Transverse colon (tissue), 4 donors: ENCODE results near the gene VAV2. TPM values are rescaled to one million over a fixed set of nuclear protein-coding genes. Genes with fewer than 3 reads are reported as not detected.

Experiments used
- DNase-seq: peaks from one replicate; pipeline ENCODE4 v3.0.0-alpha.2; 2019
- H3K27ac ChIP-seq, 4 donors: fragments of 200-600 bp; sonication (generic); 2 replicates each; pipeline ENCODE4 v1.5.1; 2016 to 2018; ENCODE audit warnings: inconsistent platforms in 4 of 4
- H3K27me3 ChIP-seq: fragments of 200-600 bp; sonication (generic); 2 replicates; pipeline ENCODE4 v1.5.1; 2017; ENCODE audit warnings: inconsistent platforms
- H3K36me3 ChIP-seq, 4 donors: fragments of 200-600 bp; sonication (generic); 2 replicates each; pipeline ENCODE4 v1.5.1; 2017 to 2019; ENCODE audit warnings: inconsistent platforms in 4 of 4
- H3K4me1 ChIP-seq, 4 donors: fragments of 200-600 bp; sonication (generic); 2 replicates each; pipeline ENCODE4 v1.5.1; 2017 to 2020; ENCODE audit warnings: inconsistent platforms in 4 of 4
- H3K4me3 ChIP-seq, 4 donors: fragments of 200-600 bp; sonication (generic); 1 replicate in 1 of 4; 2 replicates in 3 of 4; pipeline versions ENCODE4 v1.5.1 to v1.6.1; 2017 to 2019; ENCODE audit warnings: inconsistent platforms in 4 of 4
- H3K9me3 ChIP-seq, 2 donors: fragments of 200-600 bp; sonication (generic); 2 replicates each; pipeline ENCODE4 v1.5.1; 2017 to 2019; ENCODE audit warnings: inconsistent platforms in 2 of 2
- EP300 ChIP-seq: sonication (generic); formaldehyde crosslinking; IDR thresholded peaks from one replicate; pipeline ENCODE4 v1.6.1; 2017; ENCODE audit warnings: antibody characterized with exemption, low read depth
- POLR2A ChIP-seq: fragments of 450-650 bp; IDR thresholded peaks from one replicate; pipeline ENCODE4 v1.6.1; 2016; ENCODE audit warnings: antibody characterized with exemption, mild to moderate bottlenecking, moderate library complexity
- POLR2AphosphoS5 ChIP-seq, 3 donors: sonication (generic); formaldehyde crosslinking; IDR thresholded peaks; one replicate each; pipeline ENCODE4 v1.6.1; 2016; ENCODE audit warnings: antibody characterized with exemption in 3 of 3
- WGBS, 2 donors: methylation state at CpG; one replicate each; pipeline ENCODE4 v1.1.5; 2018; ENCODE audit warnings: low coverage in 1 of 2; 5-methylcytosine and 5-hydroxymethylcytosine counted together
- in situ Hi-C, 4 donors: fragments of 200-750 bp; cut with MboI; loops; one replicate each; pipeline versions ENCODE4 v1.15.0 to v1.15.1; 2017; ENCODE audit warnings: low sequenced_read_pairs in 3 of 4, low pct_ligation_motif_present in 1 of 4, low pct_unique_long_range_greater_than_20kb in 1 of 4
- intact Hi-C: fragments of 100-400 bp; cut with DNase I; formaldehyde crosslinking; loops from one replicate; pipeline ENCODE4 v1.15.1; 2023; ENCODE audit warnings: low total_unique reads
- total RNA-seq, 4 donors: library from RNA; depleted of rRNA; stranded (reverse); fragments of >200 nt; gene quantifications; one replicate each; pipeline ENCODE4 v1.1.0, GENCODE V29; 2016
- TF ChIP-seq, protein P1 (sequence below), 5 experiments: fragments of 200-600 bp in 3 of 5; fragments of 450-650 bp in 2 of 5; sonication (generic) in 3 of 5; IDR thresholded peaks; 1 replicate in 2 of 5; 2 replicates in 3 of 5; pipeline ENCODE4 v1.5.1; 2016 to 2017; ENCODE audit warnings: antibody characterized with exemption in 5 of 5, inconsistent platforms in 3 of 5, mild to moderate bottlenecking in 2 of 5, moderate library complexity in 1 of 5

Gene VAV2
- total RNA-seq, 4 donors from 2014 or later: 8.2 to 52.4 (median 24.5) TPM

DNA sequence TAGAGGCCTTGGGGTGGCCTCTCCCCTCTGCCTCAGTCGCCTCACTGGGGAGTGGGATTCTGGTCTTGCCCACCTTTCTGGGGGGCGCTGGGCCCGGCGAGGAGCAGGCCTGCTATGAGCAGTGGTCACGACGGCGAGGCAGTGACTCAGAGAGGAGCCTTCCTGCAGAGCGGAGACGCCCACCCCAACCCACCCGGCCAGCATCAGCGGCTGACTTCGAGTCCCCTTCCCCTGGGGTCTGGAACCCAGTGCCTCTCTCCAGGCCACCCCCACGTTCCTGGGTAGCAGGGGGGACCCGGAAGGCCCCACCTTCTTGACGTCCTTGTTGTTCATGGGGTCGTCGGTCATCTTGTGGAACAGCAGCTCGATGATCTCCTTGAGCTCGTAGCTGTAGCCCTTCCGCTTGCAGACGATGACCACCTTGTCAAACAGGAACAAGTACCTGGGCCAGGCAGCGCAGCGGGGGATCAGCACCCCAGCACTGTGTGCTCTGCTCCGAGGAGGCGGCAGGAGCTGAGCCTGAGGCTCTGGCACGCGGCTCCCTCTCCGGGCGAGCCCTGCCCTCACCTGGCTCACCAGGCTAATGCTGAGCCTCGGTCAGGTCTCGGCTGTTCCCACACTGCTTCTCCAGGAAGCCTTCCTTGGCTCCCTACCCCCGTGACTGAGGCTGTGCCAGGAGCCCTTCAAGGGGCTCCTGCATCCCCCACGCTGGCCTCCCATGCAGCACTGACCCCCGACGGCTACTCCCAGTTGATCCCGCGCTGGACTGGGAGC, 203.9 kb downstream of the VAV2 start:
- H3K4me1 ChIP-seq: peaks cover 4 to 34% (median 27%) of the 10 kb centered on the region in 4 donors
- no peaks in the 10 kb centered on the region for H3K36me3 ChIP-seq
- 82% methylated on average over 32 of the region's 37 CpGs; no CpG with 5 or more reads in 1 of the 2 donors for WGBS, 2 donors
- intact Hi-C loops: no loop called here
- no peak for DNase-seq
- no peaks in the 10 kb centered on the region for H3K9me3 ChIP-seq
- peak overlapping the region; percentile 54 to 71 (median 68) for H3K27ac ChIP-seq
- TF ChIP-seq EP300 (no peak), POLR2AphosphoS5 (IDR thresholded peaks at IDR 0.05) (no peak), POLR2A (no peak)
- TF ChIP-seq, protein P1, sequence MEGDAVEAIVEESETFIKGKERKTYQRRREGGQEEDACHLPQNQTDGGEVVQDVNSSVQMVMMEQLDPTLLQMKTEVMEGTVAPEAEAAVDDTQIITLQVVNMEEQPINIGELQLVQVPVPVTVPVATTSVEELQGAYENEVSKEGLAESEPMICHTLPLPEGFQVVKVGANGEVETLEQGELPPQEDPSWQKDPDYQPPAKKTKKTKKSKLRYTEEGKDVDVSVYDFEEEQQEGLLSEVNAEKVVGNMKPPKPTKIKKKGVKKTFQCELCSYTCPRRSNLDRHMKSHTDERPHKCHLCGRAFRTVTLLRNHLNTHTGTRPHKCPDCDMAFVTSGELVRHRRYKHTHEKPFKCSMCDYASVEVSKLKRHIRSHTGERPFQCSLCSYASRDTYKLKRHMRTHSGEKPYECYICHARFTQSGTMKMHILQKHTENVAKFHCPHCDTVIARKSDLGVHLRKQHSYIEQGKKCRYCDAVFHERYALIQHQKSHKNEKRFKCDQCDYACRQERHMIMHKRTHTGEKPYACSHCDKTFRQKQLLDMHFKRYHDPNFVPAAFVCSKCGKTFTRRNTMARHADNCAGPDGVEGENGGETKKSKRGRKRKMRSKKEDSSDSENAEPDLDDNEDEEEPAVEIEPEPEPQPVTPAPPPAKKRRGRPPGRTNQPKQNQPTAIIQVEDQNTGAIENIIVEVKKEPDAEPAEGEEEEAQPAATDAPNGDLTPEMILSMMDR (IDR thresholded peaks at IDR 0.05): no peak
- no peaks in the 10 kb centered on the region for H3K27me3 ChIP-seq
- no peak overlapping the region for H3K4me3 ChIP-seq
- in situ Hi-C loops: loop anchor here in 2 of 4 donors (5.0 to 25.0 kb wide), 2 partner anchors 209 to 324 kb away; no protein-coding TSS in a partner anchor

DNA sequence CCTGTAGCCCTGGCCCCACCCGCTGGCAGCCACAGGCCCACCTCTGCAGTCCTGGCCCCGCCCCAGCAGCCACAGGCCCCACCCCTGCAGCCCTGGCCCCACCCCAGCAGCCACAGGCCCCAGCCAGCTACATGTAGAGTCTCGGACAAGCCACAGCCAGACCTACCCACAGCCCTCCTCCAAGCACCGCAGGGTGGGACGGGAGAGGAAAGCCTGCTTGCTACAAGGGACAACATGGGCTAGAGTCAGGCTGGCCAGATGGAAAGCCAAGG, 204.4 kb downstream of the VAV2 start:
- Histone ChIP-seq H3K36me3 (no peaks in the 10 kb centered on the region), H3K27ac (peak overlapping the region in 1 of 4 donors; percentile 71), H3K27me3 (no peaks in the 10 kb centered on the region), H3K9me3 (no peaks in the 10 kb centered on the region), H3K4me3 (no peak overlapping the region), H3K4me1 (peaks cover 4 to 29% (median 24%) of the 10 kb centered on the region in 4 donors)
- TF ChIP-seq POLR2A: no peak
- TF ChIP-seq POLR2AphosphoS5 (IDR thresholded peaks at IDR 0.05): no peak
- TF ChIP-seq, protein P1 (IDR thresholded peaks at IDR 0.05): no peak
- TF ChIP-seq EP300: no peak
- in situ Hi-C loops: loop anchor here in 2 of 4 donors (5.0 to 25.0 kb wide), 2 partner anchors 210 to 325 kb away; no protein-coding TSS in a partner anchor
- 39% methylated on average over 5 of the region's 5 CpGs; no CpG with 5 or more reads in 1 of the 2 donors for WGBS, 2 donors
- intact Hi-C loops: no loop called here
- peak; percentile 77 for DNase-seq

DNA sequence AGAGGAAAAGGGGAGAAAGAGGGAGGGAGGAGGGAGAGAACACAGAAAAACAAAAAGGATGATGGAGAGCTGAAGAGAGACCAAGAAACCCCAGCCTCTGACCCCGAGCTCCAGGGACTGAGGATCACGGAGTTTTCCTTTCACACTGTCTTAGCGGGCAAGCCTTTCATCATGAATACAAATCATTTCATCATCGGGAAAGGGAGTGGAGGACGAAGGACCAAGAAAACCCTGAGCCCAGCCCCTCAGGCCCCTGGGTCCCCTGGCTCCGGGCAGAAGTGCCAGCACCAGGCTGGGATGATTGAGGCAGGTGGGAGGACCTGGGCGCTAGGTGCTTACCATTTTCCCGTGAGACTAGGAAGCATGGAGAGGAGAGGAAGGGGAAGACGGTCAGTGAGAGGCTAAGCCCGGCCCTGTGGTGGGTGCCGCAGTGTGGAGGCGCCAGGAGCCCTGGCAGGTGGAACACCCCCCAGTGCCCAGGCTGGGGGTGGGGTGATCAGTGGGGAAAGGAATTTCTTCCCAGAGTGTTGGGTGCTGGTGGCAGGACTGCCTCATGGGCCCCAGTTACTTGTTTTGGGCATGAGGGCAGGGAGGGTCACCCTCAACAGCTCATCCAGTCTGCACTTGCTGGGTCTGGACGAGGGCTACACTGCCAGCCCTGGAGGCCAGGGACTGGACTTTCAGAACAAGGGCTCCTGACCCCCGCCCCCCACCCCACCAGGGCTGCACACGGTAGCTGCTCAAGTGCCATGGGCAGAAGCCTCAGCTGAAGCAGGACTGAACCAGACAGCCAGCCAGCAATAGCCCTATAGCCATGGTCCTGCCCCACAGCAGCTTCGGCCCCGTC, 205.0 kb downstream of the VAV2 start:
- 76 to 85% methylated on average over 5 to 15 of the region's 17 CpGs for WGBS, 2 donors
- no peak overlapping the region for H3K27ac ChIP-seq
- no peaks in the 10 kb centered on the region for H3K36me3 ChIP-seq
- no peak overlapping the region for H3K4me3 ChIP-seq
- H3K27me3 ChIP-seq: no peaks in the 10 kb centered on the region
- intact Hi-C loops: no loop called here
- no peak for DNase-seq
- in situ Hi-C loops: loop anchor here in 2 of 4 donors (5.0 to 25.0 kb wide), 2 partner anchors 210 to 325 kb away; no protein-coding TSS in a partner anchor
- TF ChIP-seq, protein P1 (IDR thresholded peaks at IDR 0.05): no peak
- H3K9me3 ChIP-seq: no peaks in the 10 kb centered on the region
- peaks cover 4 to 29% (median 24%) of the 10 kb centered on the region in 4 donors for H3K4me1 ChIP-seq

DNA sequence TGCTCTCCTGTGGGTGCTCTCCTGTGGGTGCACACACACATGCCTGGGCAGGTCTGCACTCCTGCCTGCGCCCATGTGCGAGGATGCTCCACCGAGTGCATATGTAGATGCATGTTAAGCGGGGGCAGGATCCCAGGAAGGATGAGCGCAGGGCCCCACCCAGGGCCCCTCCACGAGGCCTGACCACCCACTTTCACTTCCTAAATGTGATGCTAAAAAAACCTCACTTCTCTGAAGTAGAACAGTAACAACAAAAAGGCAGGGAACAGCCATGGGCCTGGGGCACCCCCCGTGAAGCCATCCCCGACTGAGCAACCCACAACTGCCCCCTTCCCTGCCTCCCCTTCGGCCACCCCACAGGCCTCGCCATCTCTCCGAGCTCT, 205.8 kb downstream of the VAV2 start:
- H3K36me3 ChIP-seq: no peaks in the 10 kb centered on the region
- peaks cover 4 to 29% (median 24%) of the 10 kb centered on the region in 4 donors for H3K4me1 ChIP-seq
- H3K4me3 ChIP-seq: no peak overlapping the region
- no peaks in the 10 kb centered on the region for H3K9me3 ChIP-seq
- in situ Hi-C loops: loop anchor here in 2 of 4 donors (5.0 to 25.0 kb wide), 2 partner anchors 211 to 326 kb away; no protein-coding TSS in a partner anchor
- peak; percentile 22 for DNase-seq
- no peaks in the 10 kb centered on the region for H3K27me3 ChIP-seq
- H3K27ac ChIP-seq: no peak overlapping the region
- TF ChIP-seq EP300 (no peak), POLR2AphosphoS5 (IDR thresholded peaks at IDR 0.05) (no peak), POLR2A (no peak)
- TF ChIP-seq, protein P1 (IDR thresholded peaks at IDR 0.05): no peak
- WGBS, 2 donors: 81% methylated on average over 11 of the region's 11 CpGs; no CpG with 5 or more reads in 1 of the 2 donors
- intact Hi-C loops: no loop called here
